ENCODE data around the gene DARS2.

GRCh38 chr1:173887627-173888026, 63.2 kb downstream of the DARS2 start:
- TF ChIP-seq, protein P1, sequence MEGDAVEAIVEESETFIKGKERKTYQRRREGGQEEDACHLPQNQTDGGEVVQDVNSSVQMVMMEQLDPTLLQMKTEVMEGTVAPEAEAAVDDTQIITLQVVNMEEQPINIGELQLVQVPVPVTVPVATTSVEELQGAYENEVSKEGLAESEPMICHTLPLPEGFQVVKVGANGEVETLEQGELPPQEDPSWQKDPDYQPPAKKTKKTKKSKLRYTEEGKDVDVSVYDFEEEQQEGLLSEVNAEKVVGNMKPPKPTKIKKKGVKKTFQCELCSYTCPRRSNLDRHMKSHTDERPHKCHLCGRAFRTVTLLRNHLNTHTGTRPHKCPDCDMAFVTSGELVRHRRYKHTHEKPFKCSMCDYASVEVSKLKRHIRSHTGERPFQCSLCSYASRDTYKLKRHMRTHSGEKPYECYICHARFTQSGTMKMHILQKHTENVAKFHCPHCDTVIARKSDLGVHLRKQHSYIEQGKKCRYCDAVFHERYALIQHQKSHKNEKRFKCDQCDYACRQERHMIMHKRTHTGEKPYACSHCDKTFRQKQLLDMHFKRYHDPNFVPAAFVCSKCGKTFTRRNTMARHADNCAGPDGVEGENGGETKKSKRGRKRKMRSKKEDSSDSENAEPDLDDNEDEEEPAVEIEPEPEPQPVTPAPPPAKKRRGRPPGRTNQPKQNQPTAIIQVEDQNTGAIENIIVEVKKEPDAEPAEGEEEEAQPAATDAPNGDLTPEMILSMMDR (IDR thresholded peaks at IDR 0.05) = no peak
- no peak for TF ChIP-seq EZH2 (IDR thresholded peaks at IDR 0.05; ENCODE audit: borderline replicate concordance, insufficient read depth, low read depth, low read length, poor library complexity, severe bottlenecking)

Measured in B cell (primary cell).